GM12892 (cell line): ENCODE measurements around the gene GMNN. TPM values are rescaled to one million over a fixed set of nuclear protein-coding genes. Genes with fewer than 3 reads are reported as not detected.
A peak's percentile ranks its signal among the peaks of the same experiment; 100 is the strongest.
"Not testable (repeated sequence)": the region's sequence is repeated elsewhere in the genome, so short reads cannot be mapped to it uniquely, and the experiment has no call there.

Experiments used
- DNase-seq: peaks from one replicate; pipeline ENCODE4 v3.0.0; 2011; ENCODE audit not compliant: insufficient read length
- FAIRE-seq: peaks from 2 replicates; lab custom pipeline; 2011; peaks lifted over from hg19 to GRCh38; lab: Jason Lieb, UNC
- POLR2A ChIP-seq: IDR thresholded peaks from 2 replicates; pipeline ENCODE4 v1.6.1; 2011; ENCODE audit warnings: low read depth, low read length, control low read depth
- POLR2AphosphoS5 ChIP-seq: IDR thresholded peaks from 2 replicates; pipeline ENCODE4 v1.6.1; 2011; ENCODE audit warnings: low read depth, low read length, control low read depth
- TAF1 ChIP-seq: IDR thresholded peaks from 2 replicates; pipeline ENCODE4 v1.6.1; 2011; ENCODE audit warnings: low read depth, mild to moderate bottlenecking, control low read depth, low read length, borderline replicate concordance
- polyA plus RNA-seq: library from polyadenylated mRNA; unstranded; fragments of >200 nt; gene quantifications from one replicate; pipeline ENCODE4 v1.2.1, GENCODE V29; 2012; ENCODE audit warnings: missing spikeins, inconsistent platforms; ENCODE audit not compliant: missing spikeins

GMNN gene
- polyA plus RNA-seq: 56.7 TPM

DNA sequence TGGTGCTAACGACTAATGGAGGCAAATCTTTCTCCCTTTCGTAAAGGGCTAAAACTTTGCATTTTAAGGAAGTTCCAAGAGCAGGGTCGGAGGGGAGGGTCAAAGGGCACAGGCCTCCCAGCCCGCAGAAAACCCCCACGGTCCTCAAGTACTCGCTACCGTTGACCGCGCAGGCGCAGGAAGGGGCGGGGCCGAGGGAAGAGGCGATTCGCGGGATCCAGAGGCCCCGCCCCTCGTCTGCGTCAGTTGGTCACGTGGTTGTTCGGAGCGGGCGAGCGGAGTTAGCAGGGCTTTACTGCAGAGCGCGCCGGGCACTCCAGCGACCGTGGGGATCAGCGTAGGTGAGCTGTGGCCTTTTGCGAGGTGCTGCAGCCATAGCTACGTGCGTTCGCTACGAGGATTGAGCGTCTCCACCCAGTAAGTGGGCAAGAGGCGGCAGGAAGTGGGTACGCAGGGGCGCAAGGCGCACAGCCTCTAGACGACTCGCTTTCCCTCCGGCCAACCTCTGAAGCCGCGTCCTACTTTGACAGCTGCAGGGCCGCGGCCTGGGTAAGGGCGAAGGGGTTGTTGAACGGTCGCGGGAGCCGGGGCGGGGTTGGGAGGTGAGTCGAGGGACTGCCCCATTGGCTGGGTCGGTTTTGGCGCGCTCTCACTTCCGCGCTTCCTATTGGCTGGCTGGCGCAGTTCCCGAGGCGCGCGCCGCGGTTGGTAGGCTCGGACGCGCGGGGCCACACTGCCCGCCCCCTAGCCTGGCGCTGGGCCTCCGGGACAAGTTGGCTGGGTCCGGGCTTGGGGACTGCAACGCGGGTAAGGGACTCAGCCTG is at the start of gene GMNN:
TSS of gene GMNN (plus strand) at position 242 of the 824 bp plus-strand sequence. CDS start 2,310 bp downstream, outside the sequence.
- FAIRE-seq (peak; percentile 96), DNase-seq (peak; percentile 88)
- peak; percentile 86 for TF ChIP-seq TAF1
- TF ChIP-seq POLR2AphosphoS5: peak; percentile 97
- peak; percentile 97 for TF ChIP-seq POLR2A

DNA sequence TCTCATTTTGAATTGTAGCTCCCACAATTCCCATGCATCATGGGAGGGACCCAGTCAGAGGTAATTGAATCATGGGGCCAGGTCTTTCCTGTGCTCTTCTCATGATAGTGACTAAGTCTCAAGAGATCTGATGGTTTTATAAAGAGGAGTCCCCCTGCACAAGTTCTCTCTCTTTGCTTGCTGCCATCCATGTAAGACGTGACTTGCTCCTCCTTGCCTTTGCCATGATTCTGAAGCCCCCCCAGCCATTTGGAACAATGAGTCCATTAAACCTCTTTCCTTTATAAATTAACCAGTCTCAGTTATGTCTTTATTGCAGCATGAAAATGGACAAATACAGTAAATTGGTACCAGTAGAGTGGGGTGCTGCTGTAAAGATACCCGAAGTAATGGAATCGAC is 44.1 kb upstream of the GMNN start:
- FAIRE-seq: not testable (repeated sequence)

DNA sequence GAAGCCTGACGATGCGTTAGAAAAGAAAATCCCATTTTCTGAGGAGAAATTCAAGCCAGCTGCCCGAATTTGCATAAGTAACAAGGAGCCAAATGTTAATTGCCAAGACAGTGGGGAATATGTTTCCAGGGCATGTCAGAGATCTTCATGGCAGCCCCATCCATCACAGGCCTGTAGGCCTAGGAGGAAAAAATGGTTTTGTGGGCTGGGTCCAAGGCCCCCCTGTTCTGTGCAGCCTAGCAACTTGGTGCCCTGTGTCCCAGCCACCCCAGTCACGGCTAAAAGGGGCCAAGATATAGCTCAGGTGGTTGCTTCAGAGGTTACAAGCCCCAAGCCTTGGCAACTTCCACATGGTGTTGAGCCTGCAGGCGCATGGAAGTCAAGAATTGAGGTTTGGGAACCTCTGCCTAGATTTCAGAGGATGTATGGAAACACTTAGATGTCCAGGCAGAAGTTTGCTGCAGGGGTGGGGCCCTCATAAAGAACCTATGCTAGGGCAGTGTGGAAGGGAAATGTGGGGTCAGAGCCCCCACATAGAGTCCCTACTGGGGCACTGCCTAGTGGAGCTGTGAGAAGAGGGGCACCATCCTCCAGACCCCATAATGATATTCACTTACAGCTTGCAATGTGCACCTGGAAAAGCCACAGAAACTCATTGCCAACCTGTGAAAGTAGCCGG is 43.1 kb upstream of the GMNN start:
- not testable (repeated sequence) for FAIRE-seq

More for the DNA sequence above, 44.1 kb upstream of the GMNN start:
- not testable (repeated sequence) for DNase-seq

DNA sequence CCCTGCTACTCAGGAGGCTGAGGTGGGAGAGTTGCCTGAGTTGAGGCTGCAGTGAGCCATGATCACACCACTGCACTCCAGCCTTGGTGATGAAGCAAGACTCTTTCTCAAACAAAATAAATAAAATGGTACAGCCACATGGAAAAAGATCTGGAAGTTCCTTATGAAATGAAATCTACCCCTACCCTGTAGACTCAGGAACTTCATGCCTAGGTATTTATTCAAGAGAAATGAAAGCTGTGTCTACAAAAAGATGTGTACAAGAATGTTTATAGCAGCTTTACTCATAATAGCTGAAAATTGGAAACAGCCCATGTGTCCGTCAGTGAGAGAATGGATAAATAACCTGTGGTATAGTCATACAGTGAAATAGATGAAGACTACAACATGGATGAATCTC is 40.6 kb upstream of the GMNN start:
- DNase-seq (no peak), FAIRE-seq (no peak)

More for the DNA sequence above, 43.1 kb upstream of the GMNN start:
- DNase-seq: not testable (repeated sequence)

DNA sequence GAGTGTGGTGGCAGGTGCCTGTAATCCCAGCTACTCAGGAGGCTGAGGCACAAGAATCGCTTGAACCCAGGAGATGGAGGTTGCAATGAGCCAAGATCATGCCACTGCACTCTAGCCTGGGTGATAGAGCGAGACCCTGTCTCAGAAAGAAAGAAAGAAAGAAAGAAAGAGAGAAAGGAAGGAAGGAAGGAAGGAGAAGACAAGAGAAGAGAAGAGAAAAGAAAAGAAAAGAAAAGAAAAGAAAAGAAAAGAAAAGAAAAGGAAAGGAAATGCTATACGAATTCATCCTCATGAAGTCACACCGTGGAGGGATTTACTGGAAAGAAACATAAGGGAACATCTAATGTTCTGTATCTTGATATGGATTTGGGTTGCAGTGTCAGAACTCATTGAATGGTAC is 40.0 kb upstream of the GMNN start:
- DNase-seq, FAIRE-seq: not testable (repeated sequence)

More for the DNA sequence above, 40.6 kb upstream of the GMNN start:
- TF ChIP-seq POLR2AphosphoS5 (no peak), TAF1 (no peak), POLR2A (no peak)

DNA sequence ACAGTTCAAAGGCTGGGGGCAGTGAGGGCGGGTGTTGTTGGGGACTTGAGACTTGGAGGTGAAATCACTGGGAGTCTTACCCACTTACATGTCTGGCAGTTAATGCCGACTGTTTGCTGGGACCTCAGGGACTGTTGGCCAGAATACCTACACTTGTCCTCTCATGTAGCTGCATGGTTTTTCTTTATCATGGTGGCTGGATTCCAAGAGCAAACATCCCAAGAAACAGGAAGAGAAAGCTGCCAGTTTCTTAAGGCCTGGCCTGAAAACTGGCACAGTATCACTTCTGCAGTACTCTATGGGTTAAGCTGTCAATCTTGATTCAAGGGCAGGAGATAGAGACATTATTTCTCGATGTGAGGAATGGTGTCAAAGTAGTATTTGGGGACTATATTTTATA is 36.0 kb upstream of the GMNN start:
- TF ChIP-seq POLR2AphosphoS5: no peak
- no peak for TF ChIP-seq POLR2A
- TF ChIP-seq TAF1: no peak
- DNase-seq (no peak), FAIRE-seq (no peak)

DNA sequence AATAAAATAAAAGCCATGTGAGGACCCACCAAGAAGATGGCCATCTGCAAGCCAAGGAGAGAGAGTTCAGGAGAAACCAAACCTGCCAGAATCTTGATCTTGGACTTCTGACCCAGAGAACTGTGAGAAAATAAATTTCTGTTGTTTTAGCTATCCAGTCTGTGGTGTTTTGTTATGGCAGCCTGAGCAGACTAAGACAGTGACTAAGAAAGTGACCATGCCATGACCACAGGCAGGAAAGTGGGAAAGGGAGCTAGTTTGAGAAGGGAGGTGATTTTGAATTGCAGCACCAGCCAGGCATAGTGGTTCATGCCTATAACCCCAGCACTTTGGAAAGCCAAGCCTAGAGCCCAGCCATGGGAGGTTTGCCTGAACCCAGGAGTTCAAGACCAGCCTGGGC is 33.9 kb upstream of the GMNN start:
- TF ChIP-seq TAF1 (no peak), POLR2A (no peak)
- DNase-seq (no peak), FAIRE-seq (no peak)

DNA sequence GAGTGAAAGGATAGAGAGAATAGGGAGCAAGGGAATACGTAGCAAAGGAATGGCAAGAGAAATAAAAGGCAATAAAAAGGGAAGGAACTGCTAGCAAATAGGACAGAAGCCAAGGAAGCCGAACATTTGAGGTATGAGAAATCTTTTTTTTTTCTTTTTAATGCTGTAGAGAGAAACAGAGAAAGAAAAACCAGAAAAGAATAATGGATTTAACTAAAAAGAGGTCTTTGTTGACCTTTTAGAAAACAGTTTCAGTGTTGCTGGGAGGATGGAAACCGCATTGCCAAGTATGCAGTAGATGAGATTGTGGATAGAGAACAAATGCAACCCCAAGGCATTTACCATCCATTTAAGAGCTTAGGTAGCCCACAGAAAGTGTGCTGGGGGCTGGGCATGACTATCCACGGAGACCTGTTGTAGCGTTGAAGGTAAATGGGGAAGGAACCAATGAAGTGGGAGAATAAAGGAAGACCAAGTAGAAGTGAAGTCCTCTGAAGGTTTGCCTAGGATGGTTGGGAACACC is 32.5 kb upstream of the GMNN start:
- DNase-seq (no peak), FAIRE-seq (no peak)
- TF ChIP-seq POLR2AphosphoS5 (no peak), TAF1 (no peak), POLR2A (no peak)

DNA sequence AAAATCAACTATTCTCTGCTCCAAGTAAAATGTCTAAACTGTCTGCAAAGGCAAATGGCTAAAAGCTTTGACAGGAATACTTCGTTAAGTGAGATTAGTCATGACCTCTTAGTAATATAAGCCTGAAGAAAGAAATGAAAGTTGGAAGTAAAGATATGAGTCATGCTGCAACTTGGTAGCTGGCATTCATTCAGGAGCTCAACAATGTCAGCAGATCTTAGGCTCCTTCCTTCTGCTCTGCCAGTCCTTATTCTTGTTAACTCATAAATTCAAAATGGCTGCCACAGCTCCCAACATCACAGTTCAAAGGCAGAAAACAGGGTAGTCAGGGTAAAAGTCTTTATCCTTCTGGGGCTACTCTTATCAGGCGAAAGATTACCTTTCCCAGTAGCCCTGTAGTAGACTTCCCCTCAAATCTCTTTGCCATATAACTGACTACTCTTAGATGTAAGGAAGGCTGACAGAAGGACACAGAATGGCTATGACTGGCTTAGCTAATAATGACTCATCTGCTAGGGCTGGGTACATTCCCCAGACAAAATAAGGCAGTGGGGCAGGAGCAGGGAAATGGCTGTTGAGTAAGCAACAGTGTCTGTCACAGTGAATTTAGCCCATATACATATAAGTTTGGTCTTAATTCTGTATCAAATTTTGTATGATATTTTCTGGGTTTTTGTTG is 31.3 kb upstream of the GMNN start:
- peak; percentile 18 for DNase-seq
- peak; percentile 89 for FAIRE-seq
- no peak for TF ChIP-seq POLR2A
- TF ChIP-seq POLR2AphosphoS5: no peak; the same call in 1 of the 2 replicates
- TF ChIP-seq TAF1: no peak

DNA sequence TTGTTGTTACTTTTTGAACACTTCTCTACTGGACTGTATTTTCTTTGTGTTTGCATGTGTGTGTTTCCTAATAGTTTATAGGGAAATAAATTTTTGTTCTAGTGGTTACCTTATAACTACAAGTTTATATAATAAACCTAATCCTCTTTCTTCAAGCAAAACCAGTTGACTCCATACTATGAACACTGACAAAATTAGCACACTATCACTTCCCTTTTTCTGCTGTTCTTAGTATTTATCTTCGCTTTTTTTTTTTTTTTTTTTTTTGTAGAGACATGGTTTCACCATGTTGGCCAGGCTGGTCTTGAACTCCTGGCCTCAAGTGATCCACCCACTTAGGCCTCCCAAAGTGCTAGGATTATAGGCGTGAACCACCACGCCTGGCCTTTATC is 30.8 kb upstream of the GMNN start:
- no peak for FAIRE-seq
- no peak for DNase-seq
- no peak for TF ChIP-seq TAF1
- TF ChIP-seq POLR2A: no peak
- TF ChIP-seq POLR2AphosphoS5: no peak

DNA sequence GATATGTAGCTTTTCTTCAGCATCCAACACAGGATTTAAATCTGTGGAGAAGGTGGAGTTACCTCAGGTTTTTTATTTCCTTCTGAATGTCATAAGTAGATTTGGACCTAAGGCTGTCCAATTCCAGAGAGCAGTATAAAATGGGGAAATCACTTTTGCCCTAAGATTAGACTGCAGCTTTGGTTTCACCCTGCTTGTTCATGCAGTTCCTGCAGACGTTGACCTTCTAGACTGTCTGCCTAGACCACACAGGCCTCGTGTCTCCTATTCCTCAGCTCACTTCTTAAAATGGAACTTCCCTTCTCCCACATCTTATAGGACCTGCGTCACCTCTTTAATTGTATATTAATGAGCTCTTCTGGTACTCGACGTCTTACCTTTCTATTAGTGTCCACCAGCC is 29.8 kb upstream of the GMNN start:
- FAIRE-seq (no peak), DNase-seq (no peak)
- TF ChIP-seq POLR2A (no peak), POLR2AphosphoS5 (no peak), TAF1 (no peak)

DNA sequence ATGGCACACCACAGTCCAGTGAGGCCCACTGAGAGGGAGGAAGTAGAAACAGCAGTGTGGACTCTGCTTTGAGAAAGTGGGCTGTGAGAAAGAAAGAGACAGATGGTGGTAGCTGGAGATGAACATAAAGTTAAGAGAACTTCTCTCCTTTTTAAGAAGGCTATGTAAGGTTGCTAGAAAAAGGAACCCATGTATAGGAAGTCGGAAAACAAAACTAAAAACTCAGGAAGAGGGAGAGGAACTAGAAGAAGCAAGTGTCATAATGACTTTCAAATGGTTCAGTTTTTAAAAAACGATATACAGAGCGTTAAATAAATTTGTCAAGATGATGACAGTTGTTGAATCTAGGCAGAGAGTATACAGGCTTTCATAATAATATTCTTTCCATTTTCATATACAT is 25.4 kb upstream of the GMNN start:
- DNase-seq (no peak), FAIRE-seq (no peak)
- TF ChIP-seq POLR2AphosphoS5: no peak

DNA sequence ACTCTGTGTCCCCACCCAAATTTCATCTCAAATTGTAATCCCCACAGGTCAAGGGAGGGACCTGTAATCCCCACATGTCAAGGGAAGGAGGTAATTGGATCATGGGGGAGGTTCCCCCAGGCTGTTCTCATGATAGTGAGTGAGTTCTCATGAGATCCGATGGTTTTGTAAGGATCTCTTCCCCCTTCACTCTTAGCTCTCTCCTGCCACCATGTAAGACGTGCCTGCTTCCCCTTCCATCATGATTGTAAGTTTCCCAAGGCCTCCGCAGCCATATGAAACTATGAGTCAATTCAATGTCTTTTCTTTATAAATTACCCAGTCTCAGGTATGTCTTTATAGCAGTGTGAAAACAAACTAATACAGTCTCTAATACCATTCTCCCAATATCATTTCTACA is 23.9 kb upstream of the GMNN start:
- not testable (repeated sequence) for FAIRE-seq, DNase-seq
